ENCODE results near the gene SIN3A.
"Not testable (repeated sequence)": the region's sequence is repeated elsewhere in the genome, so short reads cannot be mapped to it uniquely, and the experiment has no call there.

The SIN3A gene

DNA sequence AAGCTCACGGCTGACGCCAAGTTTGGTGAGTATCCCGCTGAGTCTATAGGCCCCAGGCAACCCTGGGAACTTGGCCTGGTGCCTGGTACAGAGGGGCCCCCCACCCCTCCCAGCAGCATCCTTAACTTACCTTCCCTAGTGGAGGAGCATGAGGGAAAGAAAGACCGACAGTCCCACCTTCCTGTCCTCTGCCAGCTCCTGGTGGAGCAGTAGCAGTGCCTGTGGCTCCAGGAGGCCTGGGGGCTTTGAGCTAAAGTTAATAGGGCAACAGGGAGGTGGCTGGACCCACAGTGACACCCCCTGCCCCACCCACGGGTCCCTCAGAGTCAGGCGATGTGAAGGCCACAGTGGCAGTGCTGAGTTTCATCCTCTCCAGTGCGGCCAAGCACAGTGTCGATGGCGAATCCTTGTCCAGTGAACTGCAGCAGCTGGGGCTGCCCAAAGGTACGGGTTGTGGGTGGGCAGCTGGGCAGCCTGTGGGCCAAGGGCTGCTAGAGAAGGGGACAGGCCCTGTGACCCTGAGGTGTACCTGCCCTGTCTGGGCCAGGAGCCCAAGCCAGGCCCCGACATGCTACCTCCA lies 112.7 kb downstream of the SIN3A start:
- Mint-ChIP-seq H3K27me3 (peaks cover 5% of the 10 kb centered on the region), H3K27ac (no peak overlapping the region), H3K9me3 (no peaks in the 10 kb centered on the region), H3K4me3 (no peak overlapping the region), H3K36me3 (peaks cover 7% of the 10 kb centered on the region), H3K4me1 (peaks cover 29% of the 10 kb centered on the region)
- peak; percentile 18 for DNase-seq
- CTCF ChIA-PET, result no interaction called here

GRCh38 chr15:75335705-75336355 lies 115.7 kb downstream of the SIN3A start, which contains the start of gene COMMD4:
TSS of gene COMMD4 (plus strand) at chr15:75336063. CDS start at chr15:75336090, 27 bp downstream.
- peak; percentile 92 for DNase-seq
- Mint-ChIP-seq H3K27ac (peak within 1 kb of the TSS; percentile 91), H3K27me3 (peaks cover 8% of the 10 kb centered on the region), H3K9me3 (no peaks in the 10 kb centered on the region), H3K4me1 (peaks cover 29% of the 10 kb centered on the region), H3K36me3 (peaks cover 7% of the 10 kb centered on the region), H3K4me3 (peak within 1 kb of the TSS; percentile 98)
- CTCF ChIA-PET, result interaction anchor here (0.9 kb wide), 1 partner anchor 32 kb away, joined by 3 read pairs; no protein-coding TSS in a partner anchor

DNA sequence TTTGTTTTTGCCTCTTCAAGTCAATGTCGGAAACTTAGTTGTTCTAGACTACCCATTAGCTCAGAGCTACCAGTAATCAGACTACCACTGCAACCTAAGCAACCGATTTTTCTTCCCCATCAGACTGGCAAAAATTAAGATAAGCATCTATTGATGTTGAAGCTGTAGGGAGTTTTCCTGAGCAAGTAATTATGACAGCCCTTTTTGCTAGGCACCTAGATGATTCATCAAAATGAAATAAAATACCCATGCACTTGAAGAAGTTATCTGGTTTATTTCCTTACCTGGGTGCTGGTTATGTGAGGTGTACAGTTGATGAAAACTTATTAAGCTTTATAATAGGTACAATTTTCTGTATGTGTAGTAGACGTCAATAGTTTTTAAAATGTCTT lies 116.2 kb downstream of the SIN3A start:
- no peak overlapping the region for H3K27ac Mint-ChIP-seq
- CTCF ChIA-PET, result interaction anchor here (0.9 to 1.3 kb wide), 2 partner anchors 33 to 34 kb away, joined by 3 to 4 read pairs; partner anchors contain the start of gene MAN2C1
- peaks cover 11% of the 10 kb centered on the region for H3K27me3 Mint-ChIP-seq
- H3K4me3 Mint-ChIP-seq, result peak overlapping the region; percentile 98
- peaks cover 7% of the 10 kb centered on the region for H3K36me3 Mint-ChIP-seq
- no peak for DNase-seq
- H3K9me3 Mint-ChIP-seq, result no peaks in the 10 kb centered on the region
- peaks cover 29% of the 10 kb centered on the region for H3K4me1 Mint-ChIP-seq

DNA sequence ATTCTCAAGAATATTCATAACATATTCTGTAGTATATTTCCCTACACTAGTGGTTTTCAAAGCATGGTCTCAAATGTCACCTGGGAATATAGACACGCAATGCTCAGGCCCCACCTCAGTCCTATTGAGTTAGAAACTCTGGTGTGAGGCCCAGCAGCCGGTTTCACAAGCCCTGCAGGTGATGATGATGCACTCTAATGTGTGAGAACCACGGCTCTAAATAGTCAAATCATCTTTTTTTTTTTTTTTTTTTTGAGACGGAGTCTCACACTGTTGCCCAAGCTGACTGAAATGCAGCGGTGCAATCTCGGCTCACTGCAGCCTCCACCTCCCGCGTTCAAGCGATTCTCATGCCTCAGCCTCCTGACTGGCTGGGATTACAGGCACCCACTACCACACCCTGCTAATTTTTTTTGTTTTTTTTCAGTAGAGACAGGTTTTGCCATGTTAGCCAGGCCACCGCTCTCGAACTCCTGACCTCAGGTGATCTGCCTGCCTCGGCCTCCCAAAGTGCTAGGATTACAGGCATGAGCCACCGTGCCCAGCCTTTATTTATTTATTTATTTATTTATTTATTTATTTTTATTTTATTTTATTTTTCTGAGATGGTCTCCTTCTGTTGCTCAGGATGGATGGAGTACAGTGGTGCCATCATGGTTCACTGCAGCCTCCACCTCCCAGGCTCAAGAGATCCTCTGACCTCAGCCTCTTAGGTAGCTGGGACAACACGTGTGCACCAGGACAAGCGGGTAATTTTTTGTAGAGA lies 117.7 kb downstream of the SIN3A start:
- DNase-seq, H3K27ac Mint-ChIP-seq, H3K36me3 Mint-ChIP-seq, H3K9me3 Mint-ChIP-seq, H3K4me3 Mint-ChIP-seq: not testable (repeated sequence)
- Mint-ChIP-seq H3K27me3 (peaks cover 11% of the 10 kb centered on the region), H3K4me1 (peaks cover 29% of the 10 kb centered on the region)
- CTCF ChIA-PET, result interaction anchor here (1.3 kb wide), 1 partner anchor 35 kb away, joined by 4 read pairs; the partner anchor contains the start of gene MAN2C1

DNA sequence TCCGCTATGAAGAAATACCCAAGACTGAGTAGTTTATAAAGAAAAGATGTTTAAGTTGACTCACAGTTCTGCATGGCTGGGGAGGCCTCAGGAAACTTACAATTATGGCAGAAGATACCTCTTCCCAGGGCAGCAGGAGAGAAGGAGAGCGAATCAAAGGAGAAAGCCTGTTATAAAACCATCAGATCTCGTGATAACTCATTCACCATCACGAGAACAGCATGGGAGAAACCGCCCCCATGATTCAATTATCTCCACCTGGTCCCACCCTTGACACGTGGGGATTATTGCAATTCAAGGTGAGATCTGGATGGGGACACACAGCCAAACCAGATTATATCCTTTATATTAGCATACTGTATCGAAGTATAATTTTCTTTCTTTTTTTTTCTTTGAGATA lies 119.4 kb downstream of the SIN3A start:
- H3K9me3 Mint-ChIP-seq, H3K36me3 Mint-ChIP-seq, DNase-seq, H3K4me3 Mint-ChIP-seq, H3K27ac Mint-ChIP-seq: not testable (repeated sequence)
- peaks cover 21% of the 10 kb centered on the region for H3K27me3 Mint-ChIP-seq
- H3K4me1 Mint-ChIP-seq, result peaks cover 22% of the 10 kb centered on the region
- CTCF ChIA-PET, result interaction anchor here (0.9 kb wide), 1 partner anchor 36 kb away, joined by 4 read pairs; no protein-coding TSS in a partner anchor

DNA sequence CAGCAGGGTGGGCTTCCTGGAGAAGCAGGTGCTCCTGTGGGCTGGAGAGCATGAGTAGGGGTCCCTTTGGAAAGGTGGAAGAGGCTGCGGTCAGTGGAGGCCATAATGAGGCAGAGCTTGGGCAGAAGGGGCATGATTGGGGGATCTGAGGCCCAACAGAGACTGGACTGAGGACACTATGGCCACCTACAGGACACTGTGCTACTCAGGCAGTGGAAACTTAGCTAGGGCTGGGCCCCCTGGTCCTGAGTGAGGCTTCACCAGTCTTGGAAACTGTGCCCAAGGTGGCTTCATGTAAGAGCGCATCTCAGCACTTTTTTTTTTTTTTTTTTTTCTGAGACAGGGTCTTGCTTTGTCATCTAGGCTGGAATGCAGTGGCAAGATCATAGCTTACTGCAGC lies 121.9 kb downstream of the SIN3A start:
- CTCF ChIA-PET, result no interaction called here
- peaks cover under 1% of the 10 kb centered on the region for H3K4me1 Mint-ChIP-seq
- no peaks in the 10 kb centered on the region for H3K9me3 Mint-ChIP-seq
- H3K27me3 Mint-ChIP-seq, result peaks cover 21% of the 10 kb centered on the region
- no peak overlapping the region for H3K27ac Mint-ChIP-seq
- H3K36me3 Mint-ChIP-seq, result no peaks in the 10 kb centered on the region
- no peak overlapping the region for H3K4me3 Mint-ChIP-seq
- DNase-seq, result no peak

GRCh38 chr15:75328493-75329314 lies 122.8 kb downstream of the SIN3A start:
- DNase-seq, result no peak
- Mint-ChIP-seq H3K9me3 (no peaks in the 10 kb centered on the region), H3K4me3 (no peak overlapping the region), H3K27me3 (peaks cover 27% of the 10 kb centered on the region), H3K36me3 (no peaks in the 10 kb centered on the region), H3K27ac (no peak overlapping the region), H3K4me1 (no peaks in the 10 kb centered on the region)
- CTCF ChIA-PET, result no interaction called here

DNA sequence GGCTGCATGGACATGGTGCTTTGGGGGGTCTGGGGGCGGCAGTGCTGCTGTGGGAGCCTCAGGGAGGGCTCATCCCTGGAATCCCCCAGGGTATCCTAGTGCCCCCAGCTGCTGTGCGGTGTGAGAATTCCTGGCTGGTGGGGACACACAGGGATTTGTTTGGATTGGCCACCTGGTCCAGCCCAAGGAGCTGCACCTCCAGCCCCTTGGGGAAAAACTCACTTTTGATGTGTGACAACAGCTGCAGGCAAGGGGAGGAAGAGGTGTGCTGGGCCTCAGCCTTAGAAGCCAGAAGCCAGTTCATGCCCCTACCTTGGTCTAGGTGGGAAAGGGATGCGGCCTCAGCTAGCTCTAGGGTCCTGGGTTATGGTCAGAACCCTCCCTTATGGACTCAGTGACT lies 124.0 kb downstream of the SIN3A start:
- CTCF ChIA-PET, result no interaction called here
- no peak for DNase-seq
- no peak overlapping the region for H3K27ac Mint-ChIP-seq
- H3K4me3 Mint-ChIP-seq, result no peak overlapping the region
- H3K27me3 Mint-ChIP-seq, result peaks cover 23% of the 10 kb centered on the region
- H3K36me3 Mint-ChIP-seq, result no peaks in the 10 kb centered on the region
- no peaks in the 10 kb centered on the region for H3K4me1 Mint-ChIP-seq
- no peaks in the 10 kb centered on the region for H3K9me3 Mint-ChIP-seq

DNA sequence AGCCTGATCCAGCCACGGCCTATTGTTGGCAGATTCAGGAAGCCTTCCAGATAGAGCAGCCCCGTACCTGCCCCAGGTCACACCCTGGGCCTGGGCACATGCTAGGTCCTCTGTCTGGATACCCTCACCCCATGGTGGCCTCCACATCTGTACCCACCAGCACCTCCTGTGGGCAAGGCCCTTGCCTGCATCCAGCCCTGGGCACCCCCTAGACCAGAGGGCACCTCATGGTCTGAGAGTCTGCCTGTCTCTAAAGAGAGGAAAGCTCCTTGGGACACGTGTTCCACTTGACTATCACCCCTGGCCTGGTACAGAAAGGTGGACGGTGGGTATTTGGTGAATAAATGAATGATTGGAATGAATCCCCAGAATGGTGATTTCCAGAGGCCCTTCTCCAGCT lies 124.5 kb downstream of the SIN3A start:
- Mint-ChIP-seq H3K4me3 (no peak overlapping the region), H3K36me3 (no peaks in the 10 kb centered on the region), H3K9me3 (no peaks in the 10 kb centered on the region), H3K4me1 (no peaks in the 10 kb centered on the region), H3K27ac (no peak overlapping the region), H3K27me3 (peaks cover 23% of the 10 kb centered on the region)
- CTCF ChIA-PET, result no interaction called here
- DNase-seq, result no peak

DNA sequence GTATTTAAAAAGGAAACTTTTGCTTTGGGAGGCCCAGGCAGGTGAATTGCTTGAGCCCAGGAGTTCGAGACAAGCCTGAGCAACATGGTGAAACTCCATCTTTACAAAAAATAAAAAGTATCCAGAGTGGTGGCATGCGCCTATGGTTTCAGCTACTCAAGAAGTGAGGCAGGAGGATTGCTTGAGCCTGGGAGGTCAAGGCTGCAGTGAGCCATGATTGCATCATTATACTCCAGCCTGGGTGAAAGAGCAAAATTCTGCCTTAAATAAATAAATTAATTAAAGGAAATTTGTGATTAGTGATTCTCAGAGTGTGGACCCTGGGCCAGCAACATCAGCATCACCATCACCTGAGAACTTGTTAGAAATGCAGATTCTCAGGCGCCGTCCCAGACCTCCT lies 125.6 kb downstream of the SIN3A start:
- Mint-ChIP-seq H3K36me3 (no peaks in the 10 kb centered on the region), H3K9me3 (no peaks in the 10 kb centered on the region), H3K27ac (no peak overlapping the region), H3K27me3 (peaks cover 29% of the 10 kb centered on the region), H3K4me1 (no peaks in the 10 kb centered on the region), H3K4me3 (no peak overlapping the region)
- CTCF ChIA-PET, result no interaction called here
- no peak for DNase-seq

DNA sequence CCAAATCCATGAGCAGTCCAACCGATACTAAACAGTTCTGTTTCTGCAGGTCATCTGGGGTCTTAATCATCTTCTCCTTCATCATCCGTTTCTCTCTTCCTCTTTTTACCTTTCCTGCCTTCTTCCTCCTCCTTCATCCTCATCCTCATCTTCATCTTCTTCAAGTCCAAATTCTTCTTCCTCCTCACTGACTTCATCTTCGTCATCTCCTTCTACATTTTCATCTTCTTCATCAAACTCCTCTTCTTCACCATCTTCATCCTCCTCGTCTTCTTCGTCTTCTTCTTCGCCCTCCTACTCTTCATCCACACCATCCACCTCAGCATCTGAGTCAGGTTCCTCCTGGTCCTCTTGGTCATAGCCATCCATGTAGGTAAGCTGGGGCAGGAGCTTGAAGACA lies 129.8 kb downstream of the SIN3A start:
- H3K27ac Mint-ChIP-seq, result no peak overlapping the region
- peaks cover 3% of the 10 kb centered on the region for H3K4me1 Mint-ChIP-seq
- no peak overlapping the region for H3K4me3 Mint-ChIP-seq
- no peaks in the 10 kb centered on the region for H3K36me3 Mint-ChIP-seq
- CTCF ChIA-PET, result no interaction called here
- H3K27me3 Mint-ChIP-seq, result peaks cover 32% of the 10 kb centered on the region
- H3K9me3 Mint-ChIP-seq, result no peaks in the 10 kb centered on the region
- no peak for DNase-seq
